Aorta (tissue), 5 donors: ENCODE data around the gene TNFSF13B. TPM values are rescaled to one million over a fixed set of nuclear protein-coding genes. Genes with fewer than 3 reads are reported as not detected.
"Not testable (repeated sequence)": the region's sequence is repeated elsewhere in the genome, so short reads cannot be mapped to it uniquely, and the experiment has no call there.

Source experiments
- ATAC-seq: fragments of 200-7000 bp; cut with Tn5 transposase; one replicate; pipeline ENCODE4 v1.9.1; 2022; ENCODE audit warnings: moderate library complexity; ENCODE audit not compliant: low FRiP score
- DNase-seq, 2 donors: peaks; one replicate each; pipeline ENCODE4 v3.0.0-alpha.2; 2020
- H3K27ac ChIP-seq, 2 donors: one replicate each; pipeline ENCODE4 v1.5.1; 2013; ENCODE audit warnings: low read length in 2 of 2, mild to moderate bottlenecking in 2 of 2, moderate library complexity in 2 of 2, control low read depth in 1 of 2, inconsistent platforms in 1 of 2, low read depth in 1 of 2
- H3K27me3 ChIP-seq, 2 donors: one replicate each; pipeline ENCODE4 v1.6.1; 2013; ENCODE audit warnings: control low read depth in 1 of 2, low read length in 1 of 2, mild to moderate bottlenecking in 1 of 2, moderate library complexity in 1 of 2; ENCODE audit not compliant: insufficient read depth in 2 of 2, control insufficient read depth in 1 of 2
- H3K36me3 ChIP-seq, 2 donors: one replicate each; pipeline ENCODE4 v1.6.1; 2013; ENCODE audit warnings: control low read depth in 1 of 2, low read length in 1 of 2, mild to moderate bottlenecking in 1 of 2; ENCODE audit not compliant: insufficient read depth in 2 of 2, control insufficient read depth in 1 of 2
- H3K4me1 ChIP-seq, 2 donors: one replicate each; pipeline ENCODE4 v1.6.1; 2013; ENCODE audit warnings: low read length in 2 of 2, control low read depth in 1 of 2, mild to moderate bottlenecking in 1 of 2, moderate library complexity in 1 of 2; ENCODE audit not compliant: insufficient read depth in 2 of 2, control insufficient read depth in 1 of 2
- H3K4me3 ChIP-seq, 2 donors: one replicate each; pipeline ENCODE4 v1.5.1; 2013; ENCODE audit warnings: low read length in 2 of 2, control low read depth in 1 of 2, mild to moderate bottlenecking in 1 of 2
- H3K9me3 ChIP-seq: one replicate; pipeline ENCODE4 v1.6.1; 2013; ENCODE audit warnings: mild to moderate bottlenecking, low read length; ENCODE audit not compliant: control insufficient read depth
- WGBS, 2 donors: extraction: QIAGEN DNeasy Blood & Tissue Kit; methylation state at CpG; one replicate each; pipeline ENCODE4 v1.1.7; 2013; 5-methylcytosine and 5-hydroxymethylcytosine counted together
- intact Hi-C, 2 donors: fragments of 100-400 bp; cut with DNase I; formaldehyde crosslinking; loops; one replicate each; pipeline versions ENCODE4 v1.14.2 to v1.15.0; 2022
- polyA plus RNA-seq, 2 donors: library from polyadenylated mRNA; stranded (reverse); fragments of 200-250 nt; gene quantifications; one replicate each; pipeline ENCODE4 v1.2.3, GENCODE V29; 2013
- total RNA-seq, 2 donors: library from RNA; stranded (reverse); fragmentation: NEBNext Ultra II Directional; extraction: Animal tissue kit (Norgen Biotek cat#: 25700); gene quantifications; one replicate each; pipeline ENCODE4 v1.2.1, GENCODE V29; 2021
- donor health status: healthy with polysubstance abuse.
- donor health status: Bipolar disorder and iron deficiency.
- donor health status: DM: no; HTN: no; CAD: no.
- donor health status: DM: no; HTN: no; CAD: no.
- donor health status: DM: yes; HTN: yes; CAD: no.

TNFSF13B gene
- total and polyA plus RNA-seq, 4 donors: 1.3 to 25.7 (median 11.9) TPM

- DNase-seq: no peak
- H3K4me1 ChIP-seq: no peaks in the 10 kb centered on the region
- ATAC-seq: no peak
- H3K27me3 ChIP-seq: no peaks in the 10 kb centered on the region
- H3K9me3 ChIP-seq: no peaks in the 10 kb centered on the region
- WGBS, 2 donors: 24 to 33% methylated on average over 1 of the region's 1 CpG
- intact Hi-C loops: no loop called here
- H3K27ac ChIP-seq: no peak overlapping the region
- H3K36me3 ChIP-seq: no peaks in the 10 kb centered on the region
- H3K4me3 ChIP-seq: no peak overlapping the region
Measured at GRCh38 chr13:108302279-108302678, 32.8 kb downstream of the TNFSF13B start.

- intact Hi-C loops: no loop called here
- no peak overlapping the region for H3K4me3 ChIP-seq
- WGBS, 2 donors: 28 to 37% methylated on average over 7 of the region's 7 CpGs
Measured at GRCh38 chr13:108304170-108305016, 34.9 kb downstream of the TNFSF13B start.

GRCh38 chr13:108305655-108306054, 36.1 kb downstream of the TNFSF13B start:
- H3K4me1 ChIP-seq: no peaks in the 10 kb centered on the region
- DNase-seq (no peak), ATAC-seq (no peak)
- H3K27me3 ChIP-seq: no peaks in the 10 kb centered on the region
- H3K27ac ChIP-seq: no peak overlapping the region
- H3K9me3 ChIP-seq: no peaks in the 10 kb centered on the region
- intact Hi-C loops: no loop called here
- H3K4me3 ChIP-seq: no peak overlapping the region
- H3K36me3 ChIP-seq: no peaks in the 10 kb centered on the region

More at GRCh38 chr13:108304170-108305016, 34.9 kb downstream of the TNFSF13B start:
- DNase-seq (no peak), ATAC-seq (no peak)
- Histone ChIP-seq H3K27ac (no peak overlapping the region), H3K27me3 (no peaks in the 10 kb centered on the region), H3K9me3 (no peaks in the 10 kb centered on the region), H3K4me1 (no peaks in the 10 kb centered on the region), H3K36me3 (no peaks in the 10 kb centered on the region)

- ATAC-seq: peak; percentile 48
- H3K9me3 ChIP-seq: no peaks in the 10 kb centered on the region
- intact Hi-C loops: no loop called here
- no peak overlapping the region for H3K27ac ChIP-seq
- no peaks in the 10 kb centered on the region for H3K36me3 ChIP-seq
- H3K4me1 ChIP-seq: no peaks in the 10 kb centered on the region
- H3K4me3 ChIP-seq: no peak overlapping the region
- H3K27me3 ChIP-seq: no peaks in the 10 kb centered on the region
- no peak for DNase-seq
Measured at GRCh38 chr13:108306860-108307259, 37.3 kb downstream of the TNFSF13B start.

- H3K4me3 ChIP-seq, H3K27ac ChIP-seq, H3K27me3 ChIP-seq, ATAC-seq, H3K9me3 ChIP-seq, DNase-seq, intact Hi-C loops, H3K4me1 ChIP-seq, H3K36me3 ChIP-seq: not testable (repeated sequence)
- WGBS, 2 donors: 67 to 75% methylated on average over 4 of the region's 4 CpGs
Measured at GRCh38 chr13:108311596-108311995, 42.1 kb downstream of the TNFSF13B start.

GRCh38 chr13:108313382-108313781, 43.9 kb downstream of the TNFSF13B start:
- Histone ChIP-seq H3K4me1 (no peaks in the 10 kb centered on the region), H3K36me3 (no peaks in the 10 kb centered on the region), H3K4me3 (no peak overlapping the region), H3K27ac (no peak overlapping the region), H3K9me3 (no peaks in the 10 kb centered on the region), H3K27me3 (no peaks in the 10 kb centered on the region)
- DNase-seq (no peak), ATAC-seq (no peak)
- whole genome bisulfite sequencing, 2 donors: 68 to 77% methylated on average over 3 of the region's 3 CpGs
- intact Hi-C loops: no loop called here

GRCh38 chr13:108315273-108315672, 45.8 kb downstream of the TNFSF13B start:
- WGBS, 2 donors: 81 to 83% methylated on average over 5 of the region's 5 CpGs
- H3K4me1 ChIP-seq: no peaks in the 10 kb centered on the region
- intact Hi-C loops: no loop called here
- H3K27me3 ChIP-seq: no peaks in the 10 kb centered on the region
- H3K9me3 ChIP-seq: no peaks in the 10 kb centered on the region
- no peak overlapping the region for H3K27ac ChIP-seq
- no peaks in the 10 kb centered on the region for H3K36me3 ChIP-seq
- no peak for ATAC-seq
- no peak for DNase-seq
- no peak overlapping the region for H3K4me3 ChIP-seq

GRCh38 chr13:108315991-108316390, 46.5 kb downstream of the TNFSF13B start:
- Histone ChIP-seq H3K4me3 (no peak overlapping the region), H3K27me3 (no peaks in the 10 kb centered on the region), H3K9me3 (no peaks in the 10 kb centered on the region), H3K27ac (no peak overlapping the region), H3K4me1 (no peaks in the 10 kb centered on the region), H3K36me3 (no peaks in the 10 kb centered on the region)
- intact Hi-C loops: no loop called here
- DNase-seq (no peak), ATAC-seq (peak; percentile 26)
- WGBS, 2 donors: 10 to 16% methylated on average over 3 of the region's 3 CpGs

- Histone ChIP-seq H3K4me1 (no peaks in the 10 kb centered on the region), H3K27ac (no peak overlapping the region), H3K36me3 (no peaks in the 10 kb centered on the region), H3K9me3 (no peaks in the 10 kb centered on the region), H3K4me3 (no peak overlapping the region), H3K27me3 (no peaks in the 10 kb centered on the region)
- DNase-seq: no peak
- WGBS, 2 donors: 51 to 53% methylated on average over 4 of the region's 4 CpGs
- ATAC-seq: peak; percentile 33
- intact Hi-C loops: no loop called here
Measured at GRCh38 chr13:108316413-108316812, 46.9 kb downstream of the TNFSF13B start.
